Hematopoietic multipotent progenitor cell treated with erythropoietin and hydrocortisone succinate and interleukin-3 and kit ligand, for 6 days (in vitro differentiated cells): ENCODE measurements around the gene MARCO.
"Not testable (repeated sequence)": the region's sequence is repeated elsewhere in the genome, so short reads cannot be mapped to it uniquely, and the experiment has no call there.

Experiments used
- DNase-seq: peaks from one replicate; pipeline ENCODE4 v3.0.0-alpha.2; 2015

Gene MARCO

GRCh38 chr2:118929059-118929458, 12.9 kb upstream of the MARCO start:
- no peak for DNase-seq

GRCh38 chr2:118932949-118933348, 9.0 kb upstream of the MARCO start:
- no peak for DNase-seq

DNA sequence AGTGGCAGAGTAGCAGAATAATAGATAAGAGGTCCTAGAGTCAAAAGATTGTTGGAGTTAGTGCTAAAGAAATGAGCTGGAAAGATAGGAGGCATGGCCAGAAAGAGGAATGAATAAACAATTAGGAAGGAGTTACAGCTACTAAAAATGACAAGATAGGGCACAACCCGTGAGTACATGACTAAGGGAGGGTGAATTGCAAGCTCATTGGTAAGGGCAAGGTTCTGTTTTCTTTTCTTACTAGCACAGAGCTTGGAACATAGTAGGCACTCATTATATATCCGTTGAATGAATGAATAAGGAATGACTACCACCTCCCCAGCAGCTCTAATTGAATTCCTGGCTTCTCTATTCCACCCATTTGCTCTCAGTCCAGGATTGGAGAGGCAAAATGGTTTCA, 5.7 kb upstream of the MARCO start:
- no peak for DNase-seq

DNA sequence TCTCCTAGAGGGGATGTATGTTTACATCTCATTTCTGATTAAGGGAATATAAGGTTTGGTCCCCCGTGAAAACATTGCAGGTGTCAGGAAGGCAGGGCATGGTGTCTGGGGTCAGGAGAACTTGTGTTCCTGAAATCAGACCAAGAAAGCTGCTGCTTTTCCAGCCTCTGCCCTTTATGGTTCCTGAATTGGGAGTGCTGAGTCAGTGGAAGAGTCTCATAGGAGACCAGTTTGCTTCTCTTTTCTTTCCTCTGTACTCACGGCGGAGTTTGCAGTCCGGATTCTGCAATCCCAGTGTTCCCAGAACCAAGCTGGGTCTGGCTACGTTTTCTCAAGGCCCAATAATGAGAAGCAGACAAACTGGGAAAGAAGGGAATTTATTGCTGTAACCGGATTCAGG, 5.1 kb upstream of the MARCO start:
- DNase-seq: no peak

DNA sequence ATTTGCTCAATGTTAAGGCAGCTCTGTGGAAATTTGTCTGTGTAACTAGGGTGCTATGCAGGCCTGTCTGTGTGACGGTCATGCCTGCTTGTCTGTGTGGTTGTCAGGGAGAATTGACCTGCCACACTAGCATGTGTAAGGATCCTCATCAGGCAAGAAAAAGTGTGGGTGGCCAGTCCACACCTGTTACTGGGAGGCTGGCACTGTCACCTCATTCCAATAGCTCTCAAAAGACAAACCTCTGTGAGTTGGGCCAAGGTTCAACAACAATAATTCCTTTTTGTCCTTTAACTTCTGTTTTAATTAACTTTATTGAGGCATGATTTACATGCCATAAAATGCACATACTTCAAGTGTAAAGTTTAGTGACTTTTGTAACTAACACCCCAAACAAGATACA, 4.2 kb upstream of the MARCO start:
- no peak for DNase-seq

- DNase-seq: no peak
These were observed 2.0 kb upstream of the MARCO start for GRCh38 chr2:118939994-118940393.

- DNase-seq: peak; percentile 14
These were observed 1.4 kb upstream of the MARCO start for GRCh38 chr2:118940486-118941120.

DNA sequence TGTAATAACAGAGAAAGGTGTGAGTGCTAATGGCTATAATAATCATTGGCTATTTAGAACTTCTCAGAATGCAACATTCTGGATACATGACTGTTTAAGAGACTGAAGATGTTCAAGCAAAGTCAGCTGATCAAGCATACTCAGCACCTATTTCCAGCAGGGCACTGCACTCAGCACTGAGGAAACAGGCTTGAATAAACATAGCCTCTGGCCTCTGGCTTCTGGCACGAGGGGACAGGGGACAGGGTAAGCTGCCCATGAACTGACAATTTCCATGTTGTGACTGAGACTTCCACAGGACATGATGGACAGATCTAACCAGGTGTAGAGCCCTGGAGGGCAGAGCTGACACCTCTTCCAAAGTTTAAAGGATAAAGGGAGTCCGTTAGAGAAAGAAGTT, 1.3 kb downstream of the MARCO start:
- DNase-seq: no peak

GRCh38 chr2:118945881-118946280, 3.9 kb downstream of the MARCO start:
- DNase-seq: peak; percentile 20

- not testable (repeated sequence) for DNase-seq
These were observed 6.3 kb downstream of the MARCO start for GRCh38 chr2:118948266-118948665.

DNA sequence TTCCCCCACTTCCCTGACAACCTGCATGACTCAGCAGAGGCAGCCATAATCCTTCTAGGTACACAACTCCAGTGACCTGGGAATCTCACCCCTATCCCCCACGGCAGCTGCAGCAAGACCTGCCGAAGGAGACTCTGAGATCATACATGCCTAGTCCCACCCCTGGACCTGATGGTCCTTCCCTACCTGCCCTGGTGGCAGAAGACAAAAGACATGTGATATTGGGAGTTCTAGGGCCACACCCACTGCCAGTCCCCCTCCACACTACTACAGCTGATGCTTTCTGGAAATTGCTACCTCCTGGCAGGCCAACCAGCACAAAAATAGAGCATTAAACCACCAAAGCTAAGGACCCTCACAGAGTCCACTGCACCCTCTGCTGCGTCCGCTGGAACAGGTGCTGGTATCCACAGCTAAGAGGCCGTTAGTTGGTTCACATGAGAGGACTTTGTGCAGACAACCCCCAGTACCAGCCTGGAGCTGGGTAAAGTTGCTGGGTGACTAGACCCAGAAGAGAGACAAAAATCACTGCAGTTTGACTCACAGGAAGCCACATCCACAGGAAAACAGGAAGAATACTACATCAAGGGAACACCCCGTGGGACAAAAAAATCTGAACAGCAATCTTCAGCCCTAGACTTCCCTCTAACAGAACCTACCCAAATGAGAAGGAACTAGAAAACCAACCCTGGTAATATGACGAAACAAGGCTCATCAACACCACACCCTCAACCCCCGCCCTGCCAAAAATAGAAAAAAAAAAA, 12.5 kb downstream of the MARCO start:
- DNase-seq: no peak

DNA sequence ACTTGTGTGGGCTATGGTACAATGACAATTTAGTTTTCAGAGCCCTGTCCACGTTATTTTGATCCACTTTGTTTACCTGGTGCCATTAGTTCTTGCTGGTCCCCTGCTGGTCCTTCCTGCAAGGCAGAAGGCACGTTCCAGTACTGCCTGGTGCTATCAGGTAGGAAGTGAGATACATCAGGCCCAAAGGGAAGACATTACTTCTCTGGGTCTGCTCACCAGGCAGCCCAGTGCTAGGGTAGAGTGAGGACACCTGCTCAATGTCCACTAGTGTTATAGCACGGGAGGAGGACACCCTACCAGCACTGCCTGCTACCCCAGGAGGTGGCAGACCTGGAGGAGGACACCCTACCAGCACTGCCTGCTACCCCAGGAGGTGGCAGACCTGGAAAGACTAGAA, 23.7 kb downstream of the MARCO start:
- no peak for DNase-seq

DNA sequence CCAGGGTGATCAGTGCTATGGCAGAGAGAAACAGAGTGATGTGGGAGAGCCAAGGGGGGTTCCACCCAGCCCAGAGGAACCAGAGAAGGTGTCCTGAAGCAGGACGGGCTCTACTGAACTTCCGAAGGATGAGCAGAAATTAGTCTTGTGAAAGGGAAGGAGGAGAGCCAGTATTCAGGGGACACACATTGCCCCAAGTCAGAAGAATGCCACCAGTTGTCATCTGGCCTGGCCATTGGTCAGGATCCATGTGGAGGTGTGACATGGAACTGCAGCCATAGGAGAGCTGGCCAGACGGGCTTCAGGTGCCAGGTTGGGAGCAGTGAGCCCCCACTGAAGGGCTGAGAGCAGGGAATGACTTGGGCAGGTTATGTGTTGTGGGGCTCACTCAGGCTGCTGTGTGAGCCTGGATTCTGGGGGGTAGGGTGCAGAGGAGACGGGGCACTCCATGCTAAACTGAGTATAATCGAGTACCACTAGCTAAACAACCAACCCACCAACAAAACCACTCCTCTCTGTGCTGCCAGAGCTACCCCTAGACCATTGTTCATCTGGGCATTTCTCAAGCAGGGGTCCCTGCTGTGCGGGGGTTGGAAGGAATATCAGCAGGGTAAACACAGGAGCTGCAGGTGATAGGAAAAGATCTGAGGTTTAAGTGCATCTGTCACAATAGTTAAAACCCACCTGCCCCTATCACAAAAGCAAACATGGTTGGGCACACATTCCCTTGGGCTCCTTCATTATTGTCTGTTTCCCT, 25.3 kb downstream of the MARCO start:
- DNase-seq: no peak

GRCh38 chr2:118968042-118968441, 26.0 kb downstream of the MARCO start:
- no peak for DNase-seq

DNA sequence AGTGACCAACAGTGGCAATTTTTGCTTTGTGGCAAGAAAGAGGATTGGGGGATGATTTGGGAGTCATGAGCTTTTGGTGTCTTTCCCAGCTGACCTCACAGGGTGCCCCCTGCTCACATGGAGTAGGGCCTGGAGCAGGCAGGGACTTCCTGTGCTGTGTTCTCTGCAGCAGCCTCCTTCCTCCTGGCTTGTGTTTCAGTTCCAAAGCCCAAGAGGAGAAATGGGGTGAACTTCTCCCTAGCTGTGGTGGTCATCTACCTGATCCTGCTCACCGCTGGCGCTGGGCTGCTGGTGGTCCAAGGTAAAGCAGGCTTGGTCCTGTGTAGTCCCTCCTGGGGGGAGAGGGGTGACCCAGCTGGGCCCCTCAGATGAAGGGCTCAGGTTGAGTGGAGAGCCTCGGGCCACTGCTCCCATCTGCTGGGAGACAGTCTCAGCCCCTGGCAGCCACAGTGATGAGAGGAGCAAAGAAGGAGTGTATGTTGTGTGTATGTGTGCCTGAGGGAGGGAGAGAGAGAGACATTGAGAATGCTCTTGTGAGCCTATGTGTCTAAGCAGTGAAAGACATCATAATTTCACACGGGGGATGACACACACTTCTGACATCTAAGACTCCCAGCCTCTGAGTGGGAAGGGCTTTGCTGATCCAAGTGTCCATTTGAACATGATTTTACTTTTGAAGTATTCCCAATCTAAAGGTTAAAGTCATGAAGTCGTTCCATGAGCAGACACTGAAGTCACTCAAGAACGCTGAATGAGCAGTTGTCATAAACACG, 27.2 kb downstream of the MARCO start:
- no peak for DNase-seq

DNA sequence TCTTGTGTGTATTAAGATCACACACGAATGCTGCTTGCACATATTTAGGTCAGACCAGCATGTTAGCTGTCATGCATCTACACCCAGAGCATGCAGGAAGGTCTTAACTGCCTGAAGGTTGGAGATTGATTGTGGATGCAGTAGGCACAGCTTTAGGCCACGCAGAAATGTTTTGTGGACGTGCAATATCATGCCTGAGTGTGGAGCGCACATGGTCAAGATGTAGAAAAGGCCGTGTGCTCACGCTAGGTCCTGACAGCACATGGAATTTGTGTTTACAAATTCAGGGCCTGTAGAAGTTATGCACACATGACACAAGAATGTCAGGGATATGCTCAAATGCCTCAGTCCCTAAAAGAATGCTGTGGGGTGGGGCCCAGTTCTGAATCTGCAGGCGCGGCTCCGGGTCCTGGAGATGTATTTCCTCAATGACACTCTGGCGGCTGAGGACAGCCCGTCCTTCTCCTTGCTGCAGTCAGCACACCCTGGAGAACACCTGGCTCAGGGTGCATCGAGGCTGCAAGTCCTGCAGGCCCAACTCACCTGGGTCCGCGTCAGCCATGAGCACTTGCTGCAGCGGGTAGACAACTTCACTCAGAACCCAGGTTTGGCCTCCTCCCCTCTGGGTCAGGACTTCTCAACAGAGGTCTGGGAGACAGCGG, 27.9 kb downstream of the MARCO start:
- no peak for DNase-seq

GRCh38 chr2:118970396-118971135, 28.6 kb downstream of the MARCO start:
- DNase-seq: no peak

DNA sequence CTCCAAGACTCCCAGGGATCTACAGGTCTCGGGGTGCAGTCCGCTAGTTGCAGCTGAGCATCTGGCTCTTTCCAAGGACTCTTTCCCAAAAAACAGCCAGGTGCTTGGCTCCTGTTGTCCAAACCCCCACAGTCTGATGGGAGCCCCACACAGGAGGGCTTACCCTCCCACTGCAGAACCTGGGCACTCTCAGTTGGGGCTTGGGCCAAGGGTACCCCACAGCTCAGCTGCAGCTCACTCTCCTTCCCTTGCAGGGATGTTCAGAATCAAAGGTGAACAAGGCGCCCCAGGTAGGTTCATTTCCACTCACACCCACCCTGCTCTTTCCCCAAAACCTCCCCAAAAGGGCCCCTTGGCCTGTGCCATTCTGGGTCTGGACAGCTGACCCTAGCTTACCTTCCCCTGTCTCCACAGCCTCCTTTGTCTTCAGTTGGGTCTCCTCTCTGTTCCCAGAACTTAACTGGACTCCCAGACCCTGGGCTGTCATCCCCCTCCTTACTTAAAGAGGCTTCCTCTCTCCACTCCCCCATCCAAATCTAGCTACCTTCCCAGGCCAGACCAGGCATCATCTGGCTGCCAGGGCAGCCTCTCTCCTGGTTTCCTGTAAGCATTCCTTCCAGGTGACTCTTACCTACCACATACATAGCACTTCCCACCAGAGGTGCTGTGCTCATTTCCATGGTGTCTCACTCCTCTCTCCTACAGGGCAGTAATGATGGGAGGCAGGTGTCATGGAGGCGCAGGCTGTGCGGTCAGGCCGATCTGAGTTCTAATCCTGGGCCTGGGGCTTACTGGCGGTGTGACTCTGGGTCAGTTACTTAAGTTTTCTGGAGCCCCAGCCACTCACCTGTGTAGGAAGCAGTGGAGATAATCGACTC, 29.5 kb downstream of the MARCO start:
- DNase-seq: no peak

DNA sequence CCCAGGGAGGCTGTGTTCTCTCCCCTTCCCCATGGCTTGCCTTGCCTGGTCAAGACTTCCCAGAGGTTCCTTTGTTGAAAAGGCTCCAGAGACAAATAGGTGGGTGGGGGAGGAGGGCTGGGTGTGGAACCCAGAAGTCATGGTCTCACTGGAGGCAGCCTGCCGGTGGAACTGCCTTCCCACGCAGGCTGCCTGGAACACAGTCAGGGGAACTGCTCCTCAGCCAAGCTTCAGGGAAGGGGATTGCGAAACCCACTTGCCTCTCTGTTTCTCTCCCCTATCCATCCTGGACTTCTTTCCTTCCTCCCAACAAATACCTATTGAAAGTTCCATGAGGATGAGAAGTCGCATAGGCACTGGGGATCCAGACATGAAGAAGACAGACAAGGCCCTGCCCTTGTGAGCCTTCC, 31.6 kb downstream of the MARCO start:
- no peak for DNase-seq

GRCh38 chr2:118974103-118974993, 32.4 kb downstream of the MARCO start:
- DNase-seq: no peak
